DMS53 treated with DMSO at 0.1 percent for 48 hours (cell line): ENCODE data around the gene DEFB123.
"Not testable (repeated sequence)": the region's sequence is repeated elsewhere in the genome, so short reads cannot be mapped to it uniquely, and the experiment has no call there.

Experiments
- DNase-seq: peaks from one replicate; lab custom pipeline; 2025; ENCODE audit not compliant: unreplicated experiment; lab: John Stamatoyannopoulos, UW

DEFB123 gene

GRCh38 chr20:31440012-31440659, at the start of gene DEFB123:
Gene DEFB123 (plus strand): TSS chr20:31440632. CDS start chr20:31440699, 67 bp downstream.
- no peak for DNase-seq

GRCh38 chr20:31392836-31393235, 47.6 kb upstream of the DEFB123 start:
- DNase-seq, result no peak

- no peak for DNase-seq
Observed at GRCh38 chr20:31394900-31395299, 45.5 kb upstream of the DEFB123 start.

- no peak for DNase-seq
Observed at GRCh38 chr20:31403886-31404285, 36.5 kb upstream of the DEFB123 start.

- DNase-seq, result no peak
Observed at GRCh38 chr20:31406115-31406514, 34.3 kb upstream of the DEFB123 start, which contains the start of gene DEFB121. Gene DEFB121 (minus strand): TSS chr20:31406215. CDS start chr20:31406152, 63 bp downstream.

GRCh38 chr20:31410011-31410410, 30.4 kb upstream of the DEFB123 start:
- no peak for DNase-seq

- no peak for DNase-seq
Observed at GRCh38 chr20:31414381-31414780, 26.1 kb upstream of the DEFB123 start.

GRCh38 chr20:31415653-31416052, 24.8 kb upstream of the DEFB123 start:
- no peak for DNase-seq

- DNase-seq, result no peak
Observed at GRCh38 chr20:31418307-31418706, 22.1 kb upstream of the DEFB123 start.

- DNase-seq, result no peak
Observed at GRCh38 chr20:31425797-31426196, 14.6 kb upstream of the DEFB123 start.

- DNase-seq, result not testable (repeated sequence)
Observed at GRCh38 chr20:31426891-31427551, 13.4 kb upstream of the DEFB123 start.

GRCh38 chr20:31427576-31427975, 12.9 kb upstream of the DEFB123 start:
- not testable (repeated sequence) for DNase-seq

- DNase-seq, result no peak
Observed at GRCh38 chr20:31430568-31431115, 9.8 kb upstream of the DEFB123 start.

GRCh38 chr20:31446084-31446819, 5.8 kb downstream of the DEFB123 start:
- DNase-seq, result no peak

GRCh38 chr20:31449511-31450414, 9.3 kb downstream of the DEFB123 start:
- no peak for DNase-seq

GRCh38 chr20:31452575-31452974, 12.1 kb downstream of the DEFB123 start:
- DNase-seq, result no peak

- no peak for DNase-seq
Observed at GRCh38 chr20:31454361-31454760, 13.9 kb downstream of the DEFB123 start.

- not testable (repeated sequence) for DNase-seq
Observed at GRCh38 chr20:31470946-31471345, 30.5 kb downstream of the DEFB123 start.

- no peak for DNase-seq
Observed at GRCh38 chr20:31472395-31473330, 32.2 kb downstream of the DEFB123 start.
